IMR-90 (cell line): Measurements from ENCODE around the gene KIF15. TPM values are rescaled to one million over a fixed set of nuclear protein-coding genes. Genes with fewer than 3 reads are reported as not detected.

Experiments
- ATAC-seq: fragments of 200-7000 bp; cut with Tn5 transposase; 2 replicates; pipeline ENCODE4 v1.9.1; 2020; ENCODE audit warnings: low read depth, mild to moderate bottlenecking, moderate library complexity
- BruUV-seq: library from RNA; stranded (reverse); fragments of 400-500 nt; replicated peaks from 2 replicates; lab custom pipeline; 2021; lab: Mats Ljungman, UMichigan
- CTCF ChIA-PET: fragments of 300-600 bp; formaldehyde crosslinking; extraction: SDS; loops from one replicate; lab custom pipeline; 2021; ENCODE audit warnings: antibody characterized with exemption; lab: Yijun Ruan, JAX
- POLR2A ChIA-PET: fragments of 300-600 bp; sonication (Branson Sonifier 250); formaldehyde crosslinking; loops from one replicate; lab custom pipeline; 2022; ENCODE audit warnings: antibody characterized with exemption; ENCODE audit not compliant: unreplicated experiment; lab: Charles Lee
- DNase-seq: peaks from one replicate; pipeline ENCODE4 v3.0.0; 2013
- H2AFZ ChIP-seq: replicated peaks from 2 replicates; pipeline ENCODE3; 2013; ENCODE audit warnings: low read length, mild to moderate bottlenecking; ENCODE audit not compliant: poor library complexity
- H2AK5ac ChIP-seq: 2 replicates; pipeline ENCODE4 v1.6.1; 2013; ENCODE audit warnings: low read depth, low read length, inconsistent platforms
- H2AK9ac ChIP-seq: replicated peaks from 2 replicates; pipeline ENCODE3; 2013; ENCODE audit warnings: mild to moderate bottlenecking, low read depth, low read length, moderate library complexity; ENCODE audit not compliant: poor library complexity
- H2BK120ac ChIP-seq: 2 replicates; pipeline ENCODE4 v1.6.1; 2013; ENCODE audit warnings: low read depth, low read length, inconsistent platforms
- H2BK15ac ChIP-seq: 3 replicates; pipeline ENCODE4 v1.6.1; 2013; ENCODE audit warnings: low read depth, low read length, inconsistent platforms
- H2BK20ac ChIP-seq: 2 replicates; pipeline ENCODE4 v1.6.1; 2013; ENCODE audit warnings: low read depth, mild to moderate bottlenecking, inconsistent platforms, low read length, moderate library complexity
- H2BK5ac ChIP-seq: 2 replicates; pipeline ENCODE4 v1.6.1; 2013; ENCODE audit warnings: mild to moderate bottlenecking, low read depth, low read length, inconsistent platforms; ENCODE audit not compliant: poor library complexity, severe bottlenecking
- H3K14ac ChIP-seq: replicated peaks from 2 replicates; pipeline ENCODE4 v1.6.1; 2013; ENCODE audit warnings: low read depth, low read length, inconsistent platforms
- H3K18ac ChIP-seq: 2 replicates; pipeline ENCODE4 v1.6.1; 2013; ENCODE audit warnings: low read depth, low read length, control low read depth
- H3K23ac ChIP-seq: 2 replicates; pipeline ENCODE4 v1.6.1; 2013; ENCODE audit warnings: low read depth, low read length, inconsistent platforms
- H3K27ac ChIP-seq: 2 replicates; pipeline ENCODE4 v1.5.1; 2013; ENCODE audit warnings: mild to moderate bottlenecking, control low read depth, low read length; ENCODE audit not compliant: insufficient read depth
- H3K27me3 ChIP-seq: 2 replicates; pipeline ENCODE4 v1.6.1; 2013; ENCODE audit warnings: low read length; ENCODE audit not compliant: control insufficient read depth, insufficient read depth
- H3K36me3 ChIP-seq: 2 replicates; pipeline ENCODE4 v1.6.1; 2013; ENCODE audit warnings: low read length, mixed read lengths; ENCODE audit not compliant: control insufficient read depth, insufficient read depth
- H3K4ac ChIP-seq: 2 replicates; pipeline ENCODE4 v1.6.1; 2013; ENCODE audit warnings: low read depth, low read length, inconsistent platforms
- H3K4me1 ChIP-seq: 2 replicates; pipeline ENCODE4 v1.6.1; 2013; ENCODE audit warnings: low read length, mixed read lengths; ENCODE audit not compliant: control insufficient read depth, insufficient read depth
- H3K4me2 ChIP-seq: 2 replicates; pipeline ENCODE4 v1.6.1; 2013; ENCODE audit warnings: low read depth, mild to moderate bottlenecking, control low read depth, low read length, moderate library complexity
- H3K4me3 ChIP-seq: 2 replicates; pipeline ENCODE4 v1.5.1; 2013; ENCODE audit warnings: low read depth, mild to moderate bottlenecking, control low read depth, low read length, moderate library complexity; ENCODE audit not compliant: insufficient read depth
- H3K56ac ChIP-seq: 2 replicates; pipeline ENCODE4 v1.6.1; 2013; ENCODE audit warnings: low read length, inconsistent platforms; ENCODE audit not compliant: insufficient read depth; ENCODE audit errors: extremely low read depth
- H3K79me1 ChIP-seq, 2 experiments: 2 replicates each; pipeline ENCODE4 v1.6.1; 2013; ENCODE audit warnings: low read length in 2 of 2, inconsistent platforms in 1 of 2, low read depth in 1 of 2
- H3K9ac ChIP-seq: 2 replicates; pipeline ENCODE4 v1.6.1; 2013; ENCODE audit warnings: low read depth, low read length, control low read depth
- H3K9me1 ChIP-seq: 2 replicates; pipeline ENCODE4 v1.6.1; 2013; ENCODE audit warnings: low read length, inconsistent platforms; ENCODE audit not compliant: insufficient read depth
- H3K9me3 ChIP-seq: 2 replicates; pipeline ENCODE4 v1.6.1; 2013; ENCODE audit warnings: low read length; ENCODE audit not compliant: control insufficient read depth, insufficient read depth
- H4K20me1 ChIP-seq: 2 replicates; pipeline ENCODE4 v1.6.1; 2013; ENCODE audit warnings: low read length, inconsistent platforms; ENCODE audit not compliant: insufficient read depth
- H4K5ac ChIP-seq: 2 replicates; pipeline ENCODE4 v1.6.1; 2013; ENCODE audit warnings: mild to moderate bottlenecking, low read depth, low read length, control low read depth
- H4K8ac ChIP-seq, 2 experiments: 2 replicates each; pipeline ENCODE4 v1.6.1; 2013; ENCODE audit warnings: low read depth in 2 of 2, low read length in 2 of 2, control low read depth in 1 of 2, inconsistent platforms in 1 of 2
- H4K91ac ChIP-seq: 2 replicates; pipeline ENCODE4 v1.6.1; 2013; ENCODE audit warnings: low read depth, low read length, inconsistent platforms; ENCODE audit not compliant: insufficient read depth
- CEBPB ChIP-seq: IDR thresholded peaks from 2 replicates; pipeline ENCODE4 v1.6.1; 2012; ENCODE audit warnings: low read depth, low read length, improper control_type of control experiment
- MAZ ChIP-seq: IDR thresholded peaks from 2 replicates; pipeline ENCODE4 v1.6.1; 2012; ENCODE audit warnings: low read depth, mild to moderate bottlenecking, low read length, improper control_type of control experiment, moderate library complexity, borderline replicate concordance
- MXI1 ChIP-seq: IDR thresholded peaks from 2 replicates; pipeline ENCODE4 v1.6.1; 2012; ENCODE audit warnings: low read depth, mild to moderate bottlenecking, low read length, moderate library complexity, borderline replicate concordance
- NFE2L2 ChIP-seq: fragments of 150-350 bp; IDR thresholded peaks from 2 replicates; pipeline ENCODE4 v1.6.1; 2016; ENCODE audit warnings: low read depth, mild to moderate bottlenecking, low read length
- RAD21 ChIP-seq: IDR thresholded peaks from 2 replicates; pipeline ENCODE4 v1.6.1; 2012; ENCODE audit warnings: low read length, improper control_type of control experiment
- RCOR1 ChIP-seq: IDR thresholded peaks from 2 replicates; pipeline ENCODE4 v1.6.1; 2012; ENCODE audit warnings: mild to moderate bottlenecking, low read length, improper control_type of control experiment; ENCODE audit not compliant: insufficient replicate concordance
- WGBS, 2 experiments: methylation state at CpG; one replicate each; pipeline versions ENCODE4 v1.1.5 to v1.1.7; 2013; ENCODE audit warnings: missing lambda C conversion rate in 2 of 2; ENCODE audit not compliant: insufficient read length in 1 of 2; ENCODE audit errors: extremely low coverage in 2 of 2; 5-methylcytosine and 5-hydroxymethylcytosine counted together
- dilution Hi-C: fragments of 300-500 bp; cut with HindIII; formaldehyde crosslinking; loops from one replicate; pipeline ENCODE4 v1.14.3; 2018; ENCODE audit warnings: low sequenced_read_pairs; ENCODE audit not compliant: unreplicated experiment
- in situ Hi-C: fragments of 300-500 bp; cut with MboI; formaldehyde crosslinking; loops from 3 replicates; pipeline ENCODE4 v1.14.3; 2019; ENCODE audit warnings: low sequenced_read_pairs, inconsistent platforms, mixed read lengths
- intact Hi-C: fragments of 100-400 bp; cut with micrococcal nuclease; formaldehyde crosslinking; loops from 2 replicates; pipeline ENCODE4 v1.10.0; 2022
- polyA plus RNA-seq, 3 experiments: library from polyadenylated mRNA; depleted of rRNA; stranded (reverse); fragments of >200 nt; gene quantifications; 2 replicates each; pipeline ENCODE4 v1.2.3, GENCODE V29; 2012; ENCODE audit warnings: low replicate concordance in 1 of 3
- total RNA-seq: library from RNA; depleted of rRNA; stranded (reverse); fragments of >200 nt; gene quantifications from 2 replicates; pipeline ENCODE4 v1.2.3, GENCODE V29; 2012
- TF ChIP-seq, protein P1 (sequence below): conservative IDR thresholded peaks from 2 replicates; pipeline ENCODE4 v1.5.1; 2012; ENCODE audit warnings: mild to moderate bottlenecking, low read depth, low read length, improper control_type of control experiment

The KIF15 gene
- total and polyA plus RNA-seq, 2 of the 4 experiments (the other 2 are of a cell fraction), result 3.7 to 8.4 TPM

DNA sequence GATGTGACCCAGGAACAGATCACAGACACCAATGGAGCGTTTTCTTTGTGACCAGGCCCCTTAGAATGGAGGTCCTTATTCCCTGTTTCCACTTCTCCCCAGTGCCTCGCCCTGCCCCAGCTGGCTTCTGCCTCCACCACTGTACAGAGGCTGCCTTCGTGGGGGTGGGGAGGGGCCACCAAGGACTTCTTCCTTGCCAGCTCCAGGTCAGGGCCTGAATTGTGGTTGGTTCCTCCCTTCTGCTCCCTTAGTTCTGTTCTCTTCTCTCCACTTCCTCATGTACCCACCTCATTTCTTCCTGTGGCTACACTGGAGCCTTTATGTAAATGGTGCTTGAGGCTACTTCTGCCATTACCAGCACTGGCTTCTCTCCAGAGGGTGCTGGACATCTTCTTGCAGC, 129.3 kb downstream of the KIF15 start:
- no peak overlapping the region for H2BK5ac ChIP-seq
- no peaks in the 10 kb centered on the region for H3K36me3 ChIP-seq
- intact Hi-C loops (no loop called here), in situ Hi-C loops (loop anchor here (25.0 kb wide), 1 partner anchor 554 kb away; the partner anchor contains the start of gene TCAIM), dilution Hi-C loops (no loop called here)
- no peak overlapping the region; the same call in 1 of the 2 replicates for H2BK120ac ChIP-seq
- CTCF ChIA-PET, result no interaction called here
- no peak for TF ChIP-seq NFE2L2
- no peak for TF ChIP-seq RAD21
- no peak for TF ChIP-seq RCOR1
- TF ChIP-seq CEBPB, result no peak
- TF ChIP-seq, protein P1, sequence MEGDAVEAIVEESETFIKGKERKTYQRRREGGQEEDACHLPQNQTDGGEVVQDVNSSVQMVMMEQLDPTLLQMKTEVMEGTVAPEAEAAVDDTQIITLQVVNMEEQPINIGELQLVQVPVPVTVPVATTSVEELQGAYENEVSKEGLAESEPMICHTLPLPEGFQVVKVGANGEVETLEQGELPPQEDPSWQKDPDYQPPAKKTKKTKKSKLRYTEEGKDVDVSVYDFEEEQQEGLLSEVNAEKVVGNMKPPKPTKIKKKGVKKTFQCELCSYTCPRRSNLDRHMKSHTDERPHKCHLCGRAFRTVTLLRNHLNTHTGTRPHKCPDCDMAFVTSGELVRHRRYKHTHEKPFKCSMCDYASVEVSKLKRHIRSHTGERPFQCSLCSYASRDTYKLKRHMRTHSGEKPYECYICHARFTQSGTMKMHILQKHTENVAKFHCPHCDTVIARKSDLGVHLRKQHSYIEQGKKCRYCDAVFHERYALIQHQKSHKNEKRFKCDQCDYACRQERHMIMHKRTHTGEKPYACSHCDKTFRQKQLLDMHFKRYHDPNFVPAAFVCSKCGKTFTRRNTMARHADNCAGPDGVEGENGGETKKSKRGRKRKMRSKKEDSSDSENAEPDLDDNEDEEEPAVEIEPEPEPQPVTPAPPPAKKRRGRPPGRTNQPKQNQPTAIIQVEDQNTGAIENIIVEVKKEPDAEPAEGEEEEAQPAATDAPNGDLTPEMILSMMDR, result no peak
- TF ChIP-seq MAZ, result no peak
- no peak for TF ChIP-seq MXI1
- no peaks in the 10 kb centered on the region for H3K27me3 ChIP-seq
- no CpG with 5 or more reads among the region's 3 CpGs for WGBS, 2 experiments
- H3K9ac ChIP-seq, result no peak overlapping the region
- peaks cover 21% of the 10 kb centered on the region for H3K9me1 ChIP-seq
- POLR2A ChIA-PET, result no interaction called here
- H2AK5ac ChIP-seq, result no peak overlapping the region
- H4K8ac ChIP-seq, result no peak overlapping the region
- H3K27ac ChIP-seq, result no peak overlapping the region
- no peak overlapping the region for H3K4me2 ChIP-seq
- H4K91ac ChIP-seq, result no peak overlapping the region
- no peaks in the 10 kb centered on the region for H4K20me1 ChIP-seq
- no peaks in the 10 kb centered on the region for H3K9me3 ChIP-seq
- BruUV-seq, result no TSS peak
- H3K14ac ChIP-seq, result no peak overlapping the region
- no peak overlapping the region for H3K4me3 ChIP-seq
- no peak overlapping the region for H2AFZ ChIP-seq
- H3K56ac ChIP-seq, result no peak overlapping the region
- DNase-seq, result no peak
- no peak overlapping the region for H2BK20ac ChIP-seq
- H3K79me1 ChIP-seq, result peaks cover 0 to 4% of the 10 kb centered on the region in 2 experiments; a peak in 1 of 4 replicates
- no peak overlapping the region for H2BK15ac ChIP-seq
- ATAC-seq, result no peak
- H3K4ac ChIP-seq, result no peak overlapping the region
- H3K23ac ChIP-seq, result no peak overlapping the region
- no peak overlapping the region for H3K18ac ChIP-seq
- H2AK9ac ChIP-seq, result no peak overlapping the region
- no peak overlapping the region for H4K5ac ChIP-seq
- peaks cover 16% of the 10 kb centered on the region for H3K4me1 ChIP-seq
